H1 (cell line): ENCODE results near the gene CELA2A. TPM values are rescaled to one million over a fixed set of nuclear protein-coding genes. Genes with fewer than 3 reads are reported as not detected.
A peak's percentile ranks its signal among the peaks of the same experiment; 100 is the strongest.

Experiments
- CTCF ChIA-PET: fragments of 300-600 bp; sonication (Branson Sonifier 250); formaldehyde crosslinking; loops from one replicate; lab custom pipeline; 2021; ENCODE audit not compliant: partially characterized antibody; lab: Charles Lee
- POLR2A ChIA-PET: fragments of 300-600 bp; sonication (Branson Sonifier 250); formaldehyde crosslinking; loops from one replicate; lab custom pipeline; 2021; ENCODE audit warnings: inconsistent platforms; ENCODE audit not compliant: partially characterized antibody; lab: Charles Lee
- DNase-seq, 2 experiments: peaks; one replicate each; pipeline versions ENCODE4 v3.0.0 to v3.0.0-alpha.2; 2010 to 2022; ENCODE audit warnings: low spot score in 2 of 2, low read depth in 1 of 2, mixed read lengths in 1 of 2
- FAIRE-seq: peaks from 2 replicates; lab custom pipeline; 2011; peaks lifted over from hg19 to GRCh38; lab: Jason Lieb, UNC
- H2AFZ ChIP-seq: 2 replicates; pipeline ENCODE4 v1.8.1; 2012; ENCODE audit warnings: low read length, inconsistent platforms
- H2AK5ac ChIP-seq: 2 replicates; pipeline ENCODE4 v1.6.1; 2013; ENCODE audit warnings: low read depth, low read length
- H2BK120ac ChIP-seq: replicated peaks from 2 replicates; pipeline ENCODE3; 2013; ENCODE audit warnings: low read depth, low read length, inconsistent platforms
- H2BK12ac ChIP-seq: 2 replicates; pipeline ENCODE4 v1.6.1; 2013; ENCODE audit warnings: low read depth, low read length
- H2BK15ac ChIP-seq: 2 replicates; pipeline ENCODE4 v1.6.1; 2013; ENCODE audit warnings: low read length
- H2BK20ac ChIP-seq: 2 replicates; pipeline ENCODE4 v1.6.1; 2013; ENCODE audit warnings: low read length
- H2BK5ac ChIP-seq: 2 replicates; pipeline ENCODE4 v1.6.1; 2013; ENCODE audit warnings: low read depth, low read length
- H3K14ac ChIP-seq: 2 replicates; pipeline ENCODE4 v1.6.1; 2013; ENCODE audit warnings: inconsistent platforms; ENCODE audit not compliant: insufficient read length
- H3K18ac ChIP-seq: 2 replicates; pipeline ENCODE4 v1.6.1; 2013; ENCODE audit warnings: low read length; ENCODE audit errors: extremely low read depth
- H3K23ac ChIP-seq: 2 replicates; pipeline ENCODE4 v1.6.1; 2013; ENCODE audit warnings: inconsistent platforms; ENCODE audit not compliant: insufficient read length
- H3K23me2 ChIP-seq: 2 replicates; pipeline ENCODE4 v1.6.1; 2013; ENCODE audit warnings: low read depth, low read length
- H3K27ac ChIP-seq: 2 replicates; pipeline ENCODE4 v1.6.1; 2011; ENCODE audit warnings: low read depth, low read length, inconsistent platforms
- H3K27me3 ChIP-seq, 4 experiments: replicated peaks in 1 of 4; 1 replicate in 1 of 4; 2 replicates in 3 of 4; pipeline versions ENCODE4 v1.6.1 to v1.8.1; 2011 to 2013; ENCODE audit warnings: low read length in 3 of 4, mild to moderate bottlenecking in 3 of 4, inconsistent platforms in 2 of 4, mixed read lengths in 2 of 4, moderate library complexity in 1 of 4; ENCODE audit not compliant: control insufficient read depth in 3 of 4, insufficient read depth in 3 of 4; ENCODE audit errors: extremely low read depth in 1 of 4
- H3K36me3 ChIP-seq, 4 experiments: 2 replicates each; pipeline versions ENCODE4 v1.6.1 to v1.8.1; 2011 to 2013; ENCODE audit warnings: mild to moderate bottlenecking in 4 of 4, low read length in 3 of 4, moderate library complexity in 2 of 4, control low read depth in 1 of 4, inconsistent platforms in 1 of 4; ENCODE audit not compliant: insufficient read depth in 4 of 4, control insufficient read depth in 2 of 4
- H3K4ac ChIP-seq: replicated peaks from 2 replicates; pipeline ENCODE3; 2013; ENCODE audit warnings: low read length, low read depth, mixed read lengths, inconsistent platforms; ENCODE audit not compliant: insufficient read length
- H3K4me1 ChIP-seq, 4 experiments: replicated peaks in 1 of 4; 1 replicate in 1 of 4; 2 replicates in 3 of 4; pipeline versions ENCODE4 v1.6.1 to v1.8.1; 2011 to 2013; ENCODE audit warnings: low read length in 3 of 4, inconsistent platforms in 2 of 4, mixed read lengths in 1 of 4; ENCODE audit not compliant: insufficient read depth in 4 of 4, control insufficient read depth in 3 of 4
- H3K4me2 ChIP-seq, 2 experiments: 2 replicates each; pipeline versions ENCODE4 v1.6.1 to v1.8.1; 2011 to 2013; ENCODE audit warnings: low read depth in 2 of 2, low read length in 2 of 2, control low read depth in 1 of 2, inconsistent platforms in 1 of 2, mild to moderate bottlenecking in 1 of 2; ENCODE audit not compliant: insufficient read depth in 1 of 2
- H3K4me3 ChIP-seq, 4 experiments: fragments of 200-600, 300-600 bp in 1 of 4; sonication (generic), shearing (Covaris generic), sonication (Bioruptor Twin) in 1 of 4; 2 replicates each; pipeline versions ENCODE4 v1.5.1 to v1.8.1; 2011 to 2016; ENCODE audit warnings: low read length in 4 of 4, low read depth in 3 of 4, control low read depth in 2 of 4, inconsistent platforms in 2 of 4, mild to moderate bottlenecking in 2 of 4, mixed read lengths in 1 of 4, moderate library complexity in 1 of 4; ENCODE audit not compliant: insufficient read depth in 2 of 4; ENCODE audit errors: extremely low read depth in 1 of 4
- H3K56ac ChIP-seq: replicated peaks from 2 replicates; pipeline ENCODE3; 2013; ENCODE audit warnings: low read depth, mild to moderate bottlenecking, mixed read lengths, low read length, inconsistent platforms; ENCODE audit not compliant: insufficient read length
- H3K79me1 ChIP-seq: 2 replicates; pipeline ENCODE4 v1.6.1; 2013; ENCODE audit warnings: low read depth, low read length, control low read depth
- H3K79me2 ChIP-seq, 2 experiments: 2 replicates each; pipeline versions ENCODE4 v1.6.1 to v1.8.1; 2012 to 2013; ENCODE audit warnings: low read length in 2 of 2, mild to moderate bottlenecking in 2 of 2, inconsistent platforms in 1 of 2; ENCODE audit not compliant: insufficient read depth in 2 of 2, control insufficient read depth in 1 of 2
- H3K9ac ChIP-seq, 4 experiments: replicated peaks in 1 of 4; 1 replicate in 1 of 4; 2 replicates in 3 of 4; pipeline versions ENCODE4 v1.6.1 to v1.8.1; 2011 to 2013; ENCODE audit warnings: low read depth in 3 of 4, low read length in 3 of 4, control low read depth in 2 of 4, mild to moderate bottlenecking in 2 of 4, moderate library complexity in 2 of 4, inconsistent platforms in 1 of 4; ENCODE audit errors: extremely low read depth in 1 of 4
- H3K9me3 ChIP-seq, 2 experiments: 2 replicates each; pipeline versions ENCODE4 v1.6.1 to v1.8.1; 2012 to 2013; ENCODE audit warnings: mild to moderate bottlenecking in 2 of 2, moderate library complexity in 2 of 2, control low read depth in 1 of 2, inconsistent platforms in 1 of 2, low read depth in 1 of 2, low read length in 1 of 2, mixed read lengths in 1 of 2; ENCODE audit not compliant: insufficient read depth in 2 of 2
- H4K20me1 ChIP-seq, 2 experiments: replicated peaks in 1 of 2; 2 replicates each; pipeline versions ENCODE3 to v1.8.1; 2011 to 2013; ENCODE audit warnings: inconsistent platforms in 2 of 2, low read length in 2 of 2, mild to moderate bottlenecking in 1 of 2; ENCODE audit not compliant: insufficient read depth in 2 of 2, control insufficient read depth in 1 of 2
- H4K5ac ChIP-seq: 2 replicates; pipeline ENCODE4 v1.6.1; 2013; ENCODE audit warnings: low read length, low read depth, mixed read lengths, inconsistent platforms; ENCODE audit not compliant: insufficient read length
- H4K8ac ChIP-seq: 2 replicates; pipeline ENCODE4 v1.8.0; 2013; ENCODE audit warnings: mild to moderate bottlenecking, moderate library complexity, low read length, inconsistent platforms; ENCODE audit not compliant: insufficient read depth; ENCODE audit errors: extremely low read depth
- H4K91ac ChIP-seq: replicated peaks from 2 replicates; pipeline ENCODE3; 2013; ENCODE audit warnings: low read length, mixed read lengths, inconsistent platforms; ENCODE audit not compliant: insufficient read length
- BACH1 ChIP-seq: IDR thresholded peaks from 2 replicates; pipeline ENCODE4 v1.6.1; 2012; ENCODE audit warnings: low read length, improper control_type of control experiment
- CHD1 ChIP-seq: IDR thresholded peaks from 2 replicates; pipeline ENCODE4 v1.6.1; 2012; ENCODE audit warnings: low read depth, low read length, improper control_type of control experiment
- HDAC2 ChIP-seq, 2 experiments: fragments of 300-600 bp in 1 of 2; sonication (generic) in 1 of 2; IDR thresholded peaks; 2 replicates each; pipeline ENCODE4 v1.6.1; 2011 to 2012; ENCODE audit warnings: low read depth in 2 of 2, low read length in 2 of 2, mild to moderate bottlenecking in 2 of 2, moderate library complexity in 2 of 2, borderline replicate concordance in 1 of 2, inconsistent platforms in 1 of 2
- PHF8 ChIP-seq: fragments of 200-600 bp; sonication (generic); conservative IDR thresholded peaks from 2 replicates; pipeline ENCODE4 v1.7.1; 2012; ENCODE audit warnings: low read depth, mild to moderate bottlenecking, inconsistent platforms, low read length, moderate library complexity
- POU5F1 ChIP-seq: IDR thresholded peaks from 2 replicates; pipeline ENCODE4 v1.6.1; 2011; ENCODE audit warnings: low read depth, mild to moderate bottlenecking, low read length, moderate library complexity
- RFX5 ChIP-seq: IDR thresholded peaks from 2 replicates; pipeline ENCODE4 v1.6.1; 2011; ENCODE audit warnings: low read depth, low read length, improper control_type of control experiment, borderline replicate concordance
- SIRT6 ChIP-seq: IDR thresholded peaks from one replicate; pipeline ENCODE4 v1.7.1; 2012; ENCODE audit warnings: low read length, inconsistent platforms
- SP1 ChIP-seq: IDR thresholded peaks from 2 replicates; pipeline ENCODE4 v1.6.1; 2011; ENCODE audit warnings: low read depth, low read length
- SP4 ChIP-seq: IDR thresholded peaks from 2 replicates; pipeline ENCODE4 v1.6.1; 2012; ENCODE audit warnings: low read length, inconsistent platforms
- SUZ12 ChIP-seq: fragments of 200-600 bp; sonication (generic); IDR thresholded peaks from 2 replicates; pipeline ENCODE4 v1.6.1; 2012; ENCODE audit warnings: mild to moderate bottlenecking, inconsistent platforms, low read length, moderate library complexity, mixed read lengths
- TAF1 ChIP-seq: IDR thresholded peaks from 2 replicates; pipeline ENCODE4 v1.6.1; 2011; ENCODE audit warnings: mild to moderate bottlenecking, low read depth, low read length
- WGBS, 2 experiments: shearing (Covaris generic) in 1 of 2; methylation state at CpG; one replicate each; pipeline versions ENCODE4 v1.1.6 to v1.1.7; 2013 to 2015; ENCODE audit warnings: low lambda C conversion rate in 2 of 2, mixed read lengths in 2 of 2, inconsistent platforms in 1 of 2, low coverage in 1 of 2, missing lambda C conversion rate in 1 of 2; ENCODE audit not compliant: insufficient replicate concordance in 2 of 2, insufficient coverage in 1 of 2, insufficient read length in 1 of 2; ENCODE audit errors: extremely low coverage in 1 of 2, missing lambda C conversion rate in 1 of 2; 5-methylcytosine and 5-hydroxymethylcytosine counted together
- polyA plus RNA-seq, 7 experiments: library from polyadenylated mRNA; depleted of rRNA in 3 of 7; stranded (reverse) in 5 of 7; unstranded in 2 of 7; fragments of >200 nt in 5 of 7; fragments of 200-250 nt in 2 of 7; gene quantifications; 1 replicate in 5 of 7; 2 replicates in 1 of 7; 4 replicates in 1 of 7; pipeline versions ENCODE4 v1.2.1 to v1.2.3, GENCODE V29; 2011 to 2013; ENCODE audit warnings: missing spikeins in 2 of 7, mixed read lengths in 2 of 7
- total RNA-seq: library from RNA; stranded (reverse); fragmentation: NEBNext Ultra II Directional; extraction: Animal tissue kit (Norgen Biotek cat#: 25700); gene quantifications from 2 replicates; pipeline ENCODE4 v1.2.1, GENCODE V29; 2021
- TF ChIP-seq, protein P1 (sequence below): IDR thresholded peaks from 2 replicates; pipeline ENCODE4 v1.6.1; 2012; ENCODE audit warnings: inconsistent platforms

Gene CELA2A
- total and polyA plus RNA-seq, 2 of the 8 experiments (the other 6 are each of a cell fraction or from before 2014, with no cell fraction given), result not detected

DNA sequence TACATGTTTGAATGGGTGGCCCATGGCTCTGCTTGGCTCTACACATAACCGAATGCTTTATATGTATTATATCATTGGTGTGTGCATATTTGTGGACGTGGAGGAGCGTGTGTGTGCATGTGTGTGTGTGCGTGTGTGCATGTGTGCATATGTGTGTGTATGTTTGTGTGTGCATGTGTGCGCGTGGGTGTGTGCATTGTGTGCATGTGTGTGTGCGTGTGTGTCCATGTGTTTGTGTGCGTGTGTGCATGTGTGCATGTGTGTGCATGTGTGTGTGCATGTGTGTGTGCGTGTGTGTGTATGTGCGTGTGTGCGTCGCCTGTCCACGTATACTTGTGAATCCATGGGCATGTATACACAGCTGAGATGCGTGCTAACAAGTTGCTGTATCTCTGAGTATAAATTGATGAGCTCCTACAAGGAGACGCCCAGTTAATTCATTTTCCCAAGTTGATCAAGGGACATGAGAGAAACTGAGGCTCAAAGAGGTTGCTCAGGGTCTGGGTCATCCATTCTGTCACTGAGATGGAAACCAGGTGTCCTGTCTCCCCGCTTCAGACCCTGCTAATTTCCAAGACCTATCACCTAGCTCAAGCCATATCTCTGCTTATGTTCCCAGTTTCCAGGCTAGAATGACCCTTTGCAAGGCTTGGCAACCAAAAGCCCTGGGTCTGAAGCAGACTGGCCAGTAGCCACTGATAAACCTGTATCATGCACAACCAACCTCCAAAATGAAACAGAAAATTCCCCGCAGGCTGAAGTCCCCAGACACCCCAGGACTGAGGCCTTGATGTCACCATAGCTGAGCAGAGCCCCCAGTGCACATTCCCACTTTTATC, 21.1 kb upstream of the CELA2A start:
- FAIRE-seq, result no peak
- Histone ChIP-seq H3K9ac (no peak overlapping the region), H4K5ac (no peak overlapping the region)
- TF ChIP-seq SUZ12 (no peak), SIRT6 (no peak), SP4 (no peak), TAF1 (no peak), PHF8 (no peak), POU5F1 (no peak), SP1 (no peak), CHD1 (no peak), BACH1 (no peak), HDAC2 (IDR thresholded peaks at IDR 0.05; ENCODE audit: borderline replicate concordance in 1 of 2, low read depth in 2 of 2, low read length in 2 of 2) (no peak), RFX5 (no peak)
- TF ChIP-seq, protein P1, sequence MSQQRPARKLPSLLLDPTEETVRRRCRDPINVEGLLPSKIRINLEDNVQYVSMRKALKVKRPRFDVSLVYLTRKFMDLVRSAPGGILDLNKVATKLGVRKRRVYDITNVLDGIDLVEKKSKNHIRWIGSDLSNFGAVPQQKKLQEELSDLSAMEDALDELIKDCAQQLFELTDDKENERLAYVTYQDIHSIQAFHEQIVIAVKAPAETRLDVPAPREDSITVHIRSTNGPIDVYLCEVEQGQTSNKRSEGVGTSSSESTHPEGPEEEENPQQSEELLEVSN, result no peak

More for the DNA sequence above, 21.1 kb upstream of the CELA2A start:
- Histone ChIP-seq H2BK15ac (no peak overlapping the region), H3K14ac (no peak overlapping the region), H2BK12ac (no peak overlapping the region; the same call in 1 of the 2 replicates), H3K4ac (no peak overlapping the region), H3K9me3 (no peaks in the 10 kb centered on the region), H3K79me2 (no peaks in the 10 kb centered on the region), H3K36me3 (no peaks in the 10 kb centered on the region), H3K56ac (no peak overlapping the region), H3K27ac (no peak overlapping the region), H3K27me3 (no peaks in the 10 kb centered on the region), H2BK120ac (no peak overlapping the region), H3K18ac (no peak overlapping the region), H4K20me1 (peaks cover 0 to 2% of the 10 kb centered on the region in 2 experiments), H2AFZ (no peak overlapping the region), H3K79me1 (no peaks in the 10 kb centered on the region), H3K4me3 (no peak overlapping the region), H2BK20ac (no peak overlapping the region), H4K8ac (no peak overlapping the region), H2AK5ac (no peak overlapping the region), H3K23me2 (peaks cover 2% of the 10 kb centered on the region; the same call in 1 of the 2 replicates), H3K23ac (no peak overlapping the region), H3K4me1 (no peaks in the 10 kb centered on the region; a peak in 3 of 7 replicates), H3K4me2 (no peak overlapping the region), H4K91ac (peak overlapping the region; percentile 76), H2BK5ac (no peak overlapping the region)
- 79% methylated on average over 16 of the region's 17 CpGs; no CpG with 5 or more reads in 1 of the 2 experiments for WGBS, 2 experiments
- ChIA-PET POLR2A (interaction anchor here (1.2 to 1.7 kb wide), 2 partner anchors 12 to 25 kb away, joined by 4 to 6 read pairs; no protein-coding TSS in a partner anchor), CTCF (interaction anchor here (1.2 to 3.2 kb wide), 3 partner anchors 9 to 112 kb away, joined by 3 to 20 read pairs (median 6); no protein-coding TSS in a partner anchor)
- DNase-seq, result no peak
